IMR-90 (cell line): ENCODE data around the gene MYL6.
"Not testable (repeated sequence)": the region's sequence is repeated elsewhere in the genome, so short reads cannot be mapped to it uniquely, and the experiment has no call there.

Source experiments
- CTCF ChIP-seq: conservative IDR thresholded peaks from 2 replicates; pipeline ENCODE4 v1.5.1; 2012; ENCODE audit warnings: mild to moderate bottlenecking, low read depth, low read length, improper control_type of control experiment
- FOS ChIP-seq: fragments of 150-350 bp; IDR thresholded peaks from 2 replicates; pipeline ENCODE4 v1.6.1; 2016; ENCODE audit warnings: low read depth, low read length
- MAZ ChIP-seq: IDR thresholded peaks from 2 replicates; pipeline ENCODE4 v1.6.1; 2012; ENCODE audit warnings: low read depth, mild to moderate bottlenecking, low read length, improper control_type of control experiment, moderate library complexity, borderline replicate concordance
- MXI1 ChIP-seq: IDR thresholded peaks from 2 replicates; pipeline ENCODE4 v1.6.1; 2012; ENCODE audit warnings: low read depth, mild to moderate bottlenecking, low read length, moderate library complexity, borderline replicate concordance
- POLR2A ChIP-seq: IDR thresholded peaks from 2 replicates; pipeline ENCODE4 v1.6.1; 2012; ENCODE audit warnings: mild to moderate bottlenecking, low read depth, low read length
- RAD21 ChIP-seq: IDR thresholded peaks from 2 replicates; pipeline ENCODE4 v1.6.1; 2012; ENCODE audit warnings: low read length, improper control_type of control experiment
- RFX5 ChIP-seq: IDR thresholded peaks from 2 replicates; pipeline ENCODE4 v1.8.0; 2012; ENCODE audit warnings: low read depth, mild to moderate bottlenecking, low read length, moderate library complexity
- USF2 ChIP-seq: fragments of 150-350 bp; IDR thresholded peaks from 2 replicates; pipeline ENCODE4 v1.6.1; 2017; ENCODE audit warnings: mild to moderate bottlenecking, antibody characterized with exemption, low read length, low read depth
- TF ChIP-seq, protein P1 (sequence below): fragments of 150-350 bp; IDR thresholded peaks from 2 replicates; pipeline ENCODE4 v1.6.1; 2016; ENCODE audit warnings: low read depth, mild to moderate bottlenecking, low read length, moderate library complexity, borderline replicate concordance

DNA sequence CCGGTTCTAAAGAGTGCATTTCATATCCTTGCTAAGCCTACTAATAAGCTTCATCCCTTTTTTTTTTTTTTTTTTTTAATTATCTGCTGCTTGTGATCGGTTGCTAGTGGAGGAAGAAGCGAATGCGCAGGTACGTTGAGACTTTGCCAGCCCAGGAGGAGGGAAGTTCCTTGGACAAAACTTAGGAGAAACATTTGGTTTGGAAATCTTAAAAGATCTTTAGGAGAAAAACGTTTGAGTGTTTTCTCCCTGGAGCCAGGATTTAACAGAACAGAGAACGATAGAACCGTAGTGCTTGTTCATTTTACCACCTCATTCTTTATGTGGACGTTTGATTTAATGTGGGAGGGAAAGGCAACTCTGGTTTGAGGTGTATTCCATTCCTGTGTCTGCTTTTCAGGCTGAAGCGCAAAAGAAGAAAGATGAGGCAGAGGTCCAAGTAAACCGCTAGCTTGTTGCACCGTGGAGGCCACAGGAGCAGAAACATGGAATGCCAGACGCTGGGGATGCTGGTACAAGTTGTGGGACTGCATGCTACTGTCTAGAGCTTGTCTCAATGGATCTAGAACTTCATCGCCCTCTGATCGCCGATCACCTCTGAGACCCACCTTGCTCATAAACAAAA lies 41.0 kb upstream of the MYL6 start:
- TF ChIP-seq CTCF, RFX5, USF2, POLR2A, FOS, MAZ, MXI1, RAD21: not testable (repeated sequence)
- TF ChIP-seq, protein P1, sequence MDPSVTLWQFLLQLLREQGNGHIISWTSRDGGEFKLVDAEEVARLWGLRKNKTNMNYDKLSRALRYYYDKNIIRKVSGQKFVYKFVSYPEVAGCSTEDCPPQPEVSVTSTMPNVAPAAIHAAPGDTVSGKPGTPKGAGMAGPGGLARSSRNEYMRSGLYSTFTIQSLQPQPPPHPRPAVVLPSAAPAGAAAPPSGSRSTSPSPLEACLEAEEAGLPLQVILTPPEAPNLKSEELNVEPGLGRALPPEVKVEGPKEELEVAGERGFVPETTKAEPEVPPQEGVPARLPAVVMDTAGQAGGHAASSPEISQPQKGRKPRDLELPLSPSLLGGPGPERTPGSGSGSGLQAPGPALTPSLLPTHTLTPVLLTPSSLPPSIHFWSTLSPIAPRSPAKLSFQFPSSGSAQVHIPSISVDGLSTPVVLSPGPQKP: not testable (repeated sequence)
